ENCODE results near the gene NAGPA.
"Not testable (repeated sequence)": the region's sequence is repeated elsewhere in the genome, so short reads cannot be mapped to it uniquely, and the experiment has no call there.

Gene NAGPA

DNA sequence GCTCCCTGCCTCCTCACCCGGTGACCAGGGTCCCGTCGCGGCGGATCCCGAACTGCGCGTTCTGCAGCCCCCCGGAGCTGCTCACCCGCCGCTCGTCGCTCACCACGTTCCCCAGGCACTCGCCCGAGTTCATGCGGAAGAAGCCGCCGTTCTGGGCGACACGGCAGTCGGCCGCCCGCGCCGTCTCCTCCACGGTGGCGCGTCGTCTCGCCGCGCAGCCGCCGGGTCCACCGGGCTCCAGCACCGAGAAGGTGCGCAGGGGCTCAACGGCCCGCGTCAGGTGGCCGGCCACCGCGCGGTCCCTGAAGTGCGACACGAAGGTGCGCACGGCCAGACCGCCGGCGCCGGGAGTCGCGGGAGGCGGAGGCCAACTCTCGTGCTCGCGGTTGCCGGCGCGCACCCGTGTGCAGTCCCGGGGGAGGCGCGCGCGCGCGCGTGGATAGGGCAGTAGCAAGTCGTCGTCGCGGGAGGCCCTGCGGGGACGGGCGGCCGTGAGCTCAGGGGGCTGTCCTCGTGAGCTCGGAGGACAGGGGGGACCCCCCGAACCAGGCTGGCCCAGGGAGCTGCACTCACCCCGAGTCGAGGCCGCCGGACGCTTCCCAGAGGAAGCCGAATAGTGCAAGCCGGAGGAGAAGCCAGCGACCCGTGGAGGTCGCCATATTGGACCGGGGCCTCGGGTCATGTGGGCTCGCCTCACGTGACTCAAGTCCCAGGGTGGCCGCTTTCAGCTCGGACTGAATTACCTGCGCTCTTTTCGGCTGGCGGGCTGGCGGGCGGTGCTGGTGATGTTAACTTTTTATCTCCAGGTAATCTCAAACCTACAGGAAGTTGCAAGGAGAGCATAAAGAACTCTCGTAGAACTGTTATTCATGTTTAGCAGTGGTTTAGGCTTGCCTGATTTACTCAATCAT is at the start of gene NAGPA:
TSS of gene NAGPA (minus strand) at position 680 of the 911 bp plus-strand sequence. CDS start at position 659, 21 bp downstream.
- DNase-seq (ENCODE audit: low read depth): peak; percentile 52

GRCh38 chr16:5080996-5081395 is 47.3 kb upstream of the NAGPA start:
- DNase-seq (ENCODE audit: low read depth): not testable (repeated sequence)

DNA sequence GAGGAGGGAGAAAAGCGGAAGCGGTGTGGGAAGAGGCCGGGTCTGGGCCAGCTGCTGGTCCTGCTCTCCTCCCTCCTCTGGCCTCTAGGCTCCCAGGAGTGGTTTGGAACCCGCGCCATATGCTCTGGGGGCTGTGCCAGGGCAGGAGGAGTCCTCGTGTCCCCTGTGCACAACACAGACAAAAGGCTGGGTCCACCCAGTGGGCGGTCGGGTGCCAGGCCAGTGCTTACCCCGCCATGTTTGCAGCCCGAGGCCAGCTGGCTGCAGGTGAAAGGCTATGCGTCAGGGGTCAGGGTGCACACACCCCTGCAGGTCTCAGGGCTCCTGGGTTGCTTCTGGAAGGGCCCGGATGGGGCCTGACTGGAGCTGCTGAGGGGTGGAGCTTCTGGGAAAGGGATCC is 46.7 kb upstream of the NAGPA start:
- DNase-seq (ENCODE audit: low read depth): not testable (repeated sequence)

GRCh38 chr16:5078626-5079025 is 44.9 kb upstream of the NAGPA start:
- DNase-seq (ENCODE audit: low read depth): no peak

GRCh38 chr16:5077304-5077703 is 43.6 kb upstream of the NAGPA start:
- DNase-seq (ENCODE audit: low read depth): no peak

- no peak for DNase-seq (ENCODE audit: low read depth)
Observed at GRCh38 chr16:5075637-5076036, 41.9 kb upstream of the NAGPA start.

GRCh38 chr16:5073771-5074170 is 40.0 kb upstream of the NAGPA start:
- not testable (repeated sequence) for DNase-seq (ENCODE audit: low read depth)

DNA sequence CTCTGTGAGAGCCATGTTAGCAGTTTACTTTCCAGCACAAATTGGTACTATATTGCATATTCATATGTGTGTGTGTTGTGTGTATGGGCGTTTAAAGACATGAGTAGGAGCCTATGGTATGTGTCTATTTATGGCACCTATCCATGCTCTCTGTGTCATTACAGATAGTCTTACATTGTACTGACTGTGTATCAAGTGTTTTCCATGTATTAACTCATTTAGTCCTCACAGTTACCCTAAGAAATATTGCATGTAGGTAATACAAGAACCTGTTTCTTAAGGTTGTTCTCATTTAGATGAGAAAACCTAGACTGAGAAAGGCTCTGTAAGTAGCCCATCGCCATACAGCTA is 39.5 kb upstream of the NAGPA start:
- no peak for DNase-seq (ENCODE audit: low read depth)

- no peak for DNase-seq (ENCODE audit: low read depth)
Observed at GRCh38 chr16:5072334-5073278, 38.9 kb upstream of the NAGPA start.

GRCh38 chr16:5071681-5072333 is 38.1 kb upstream of the NAGPA start, which contains the start of gene ALG1:
Gene ALG1 (plus strand): TSS chr16:5071843. CDS start chr16:5071850, 7 bp downstream.
- peak; percentile 51 for DNase-seq (ENCODE audit: low read depth)

DNA sequence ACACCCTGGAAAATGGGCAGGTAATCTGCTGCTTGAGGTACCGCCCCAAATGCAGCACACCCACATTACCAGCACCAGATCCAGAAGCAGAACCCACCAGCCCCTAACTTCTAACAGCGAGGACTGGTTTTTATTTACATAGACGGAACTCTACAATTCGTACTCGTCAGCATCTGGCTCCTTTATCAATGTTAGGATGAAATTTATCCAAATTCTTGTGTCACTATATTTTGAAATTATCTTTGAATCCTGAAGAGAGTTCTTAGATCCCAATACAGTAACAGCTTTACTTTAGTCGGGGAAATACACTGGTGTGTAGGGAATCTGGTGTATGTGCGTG is 37.6 kb upstream of the NAGPA start:
- DNase-seq (ENCODE audit: low read depth): no peak

DNA sequence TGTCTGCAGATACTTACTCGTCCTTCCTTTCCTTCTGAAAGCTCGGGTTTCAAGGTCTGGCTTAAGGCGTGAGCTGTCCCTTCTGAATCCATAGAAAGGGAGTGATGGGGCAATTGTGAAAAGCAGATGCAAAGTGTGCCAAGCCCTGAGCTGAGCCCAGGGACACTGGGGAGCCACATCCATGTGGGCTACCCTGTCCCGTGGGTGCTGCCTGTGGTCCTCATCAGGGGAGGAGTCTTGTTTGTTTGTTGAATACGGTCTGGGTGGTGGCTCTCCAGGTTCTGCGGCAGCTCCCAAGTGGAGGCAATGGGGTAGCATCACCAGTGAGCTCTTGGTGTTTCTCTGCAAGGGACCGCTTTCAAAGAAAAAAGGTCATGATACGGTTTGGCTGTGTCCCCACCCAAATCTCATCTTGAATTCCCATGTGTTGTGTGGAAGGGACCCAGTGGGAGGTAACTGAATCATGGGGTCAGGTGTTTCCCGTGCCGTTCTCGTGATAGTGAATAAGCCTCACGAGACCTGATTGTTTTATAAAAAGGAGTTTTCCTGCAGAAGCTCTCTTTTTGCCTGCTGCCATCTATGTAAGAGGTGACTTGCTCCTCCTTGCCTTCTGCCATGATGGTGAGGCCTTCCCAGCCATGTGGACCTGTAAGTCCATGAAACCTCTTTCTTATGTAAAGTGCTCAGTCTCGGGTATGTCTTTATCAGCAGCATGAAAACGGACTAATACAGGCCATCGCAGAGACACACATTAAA is 36.9 kb upstream of the NAGPA start:
- no peak for DNase-seq (ENCODE audit: low read depth)

GRCh38 chr16:5069854-5070253 is 36.1 kb upstream of the NAGPA start:
- no peak for DNase-seq (ENCODE audit: low read depth)

- DNase-seq (ENCODE audit: low read depth): no peak
Observed at GRCh38 chr16:5069048-5069447, 35.3 kb upstream of the NAGPA start.

DNA sequence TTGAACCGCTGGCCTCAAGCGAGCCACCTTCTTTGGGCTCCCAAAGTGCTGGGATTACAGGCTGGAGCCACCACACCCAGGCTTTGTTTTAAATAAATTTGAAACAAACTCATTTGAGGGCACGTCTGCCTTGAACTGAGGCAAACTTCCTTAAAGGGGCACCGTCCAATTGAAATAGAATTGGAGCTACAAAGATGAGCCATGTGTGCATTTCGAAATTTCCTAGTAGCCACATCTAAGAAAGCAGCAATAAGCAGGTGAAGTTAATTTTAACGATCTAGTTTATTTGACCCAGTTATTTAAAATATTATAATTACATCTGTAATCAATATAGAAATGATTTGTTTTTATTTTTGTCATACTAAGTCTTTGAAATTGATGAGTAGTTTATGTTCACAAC is 32.8 kb upstream of the NAGPA start:
- no peak for DNase-seq (ENCODE audit: low read depth)

DNA sequence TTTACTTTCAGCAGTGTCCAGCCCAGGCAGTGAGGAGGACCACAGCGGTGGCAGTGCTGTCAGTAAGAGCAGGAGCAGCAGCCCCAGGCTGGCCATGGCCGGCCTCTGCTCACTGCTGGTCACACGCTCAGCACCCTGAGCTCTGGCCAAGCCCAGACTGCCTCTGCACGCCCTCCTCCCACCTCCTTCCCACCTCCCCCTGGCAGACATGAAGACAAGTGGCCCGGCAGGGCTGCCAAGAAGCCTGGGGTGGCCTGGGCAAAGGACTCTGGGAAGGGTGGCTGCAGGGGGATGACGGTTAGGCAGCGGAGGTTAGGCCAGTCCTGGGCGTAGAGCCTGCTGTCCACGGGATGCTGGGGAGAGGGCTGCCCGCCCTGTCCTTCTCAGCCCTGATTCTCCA is 32.1 kb upstream of the NAGPA start, which contains the start of gene C16orf89:
TSS of gene C16orf89 (minus strand) at position 144 of the 400 bp plus-strand sequence. CDS start at position 96, 48 bp downstream.
- DNase-seq (ENCODE audit: low read depth): no peak

GRCh38 chr16:5065326-5065725 is 31.6 kb upstream of the NAGPA start:
- no peak for DNase-seq (ENCODE audit: low read depth)

GRCh38 chr16:5064915-5065314 is 31.2 kb upstream of the NAGPA start:
- no peak for DNase-seq (ENCODE audit: low read depth)

DNA sequence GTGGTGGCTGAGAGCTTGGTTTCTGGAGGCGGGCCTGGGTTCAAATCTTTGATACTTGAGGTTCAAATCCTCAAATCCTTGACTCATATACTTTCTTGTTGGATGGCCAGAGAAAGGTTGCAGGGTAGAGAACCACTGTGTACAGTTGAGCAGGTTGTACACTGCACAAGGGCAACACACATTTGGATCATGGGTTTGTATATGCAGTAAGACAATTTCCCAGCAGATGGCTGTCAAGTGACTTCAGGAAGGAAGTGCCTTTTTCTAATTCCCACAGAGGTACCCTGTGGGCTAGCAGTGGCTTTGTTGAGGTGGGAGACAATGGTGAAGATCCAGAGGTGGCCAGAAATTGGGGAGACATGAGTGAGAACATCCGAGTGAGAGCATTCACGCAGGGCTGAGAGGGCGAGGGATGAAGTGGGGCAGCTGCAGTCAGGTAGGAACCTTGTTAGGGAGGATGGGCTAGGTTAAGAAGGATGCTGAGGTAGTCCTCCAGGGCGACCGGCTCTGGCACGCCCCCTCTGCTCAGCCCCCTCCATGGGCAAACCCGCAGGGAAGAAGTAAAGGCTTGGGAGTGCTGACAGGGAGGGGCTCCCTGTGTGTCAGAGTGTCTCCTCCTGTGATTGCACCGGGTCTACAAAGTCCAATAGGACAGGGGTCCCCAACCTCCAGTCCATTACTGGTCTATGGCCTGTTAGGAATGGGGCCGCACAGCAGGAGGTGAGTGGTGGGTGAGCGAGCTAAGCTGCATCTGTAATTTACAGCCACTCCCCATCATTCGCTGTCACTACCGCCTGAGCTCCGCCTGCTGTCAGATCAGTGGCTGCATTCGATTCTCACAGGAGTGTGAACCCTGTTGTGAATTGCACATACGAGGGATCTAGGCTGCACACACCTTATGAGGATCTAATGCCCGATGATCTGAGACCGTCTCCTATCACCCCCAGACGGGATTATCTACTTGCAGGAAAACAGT is 29.3 kb upstream of the NAGPA start:
- no peak for DNase-seq (ENCODE audit: low read depth)

DNA sequence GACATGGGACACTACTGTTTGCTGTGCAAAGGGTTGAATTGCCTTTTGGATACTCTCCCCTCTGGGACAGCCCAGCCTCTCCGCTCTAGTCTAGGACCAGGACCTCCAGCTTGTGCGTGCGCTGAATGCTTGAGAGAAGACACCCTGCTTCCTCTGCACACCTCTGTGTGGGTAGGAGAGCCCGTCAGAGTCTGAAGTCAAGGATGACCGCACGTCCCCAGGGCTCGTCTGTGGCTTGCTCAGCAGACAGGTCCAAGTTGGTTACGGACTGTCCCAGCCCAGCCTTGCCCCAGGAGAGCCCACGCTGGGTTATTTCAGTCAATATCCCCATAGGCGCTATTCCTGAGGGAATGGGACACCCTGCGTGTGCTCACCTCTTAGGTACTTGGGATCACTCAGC is 28.3 kb upstream of the NAGPA start:
- DNase-seq (ENCODE audit: low read depth): no peak
